RWPE2 (cell line): ENCODE data around the gene PKMYT1.

Source experiments
- ATAC-seq: fragments of 200-7000 bp; cut with Tn5 transposase; 3 replicates; pipeline ENCODE4 v1.9.1; 2021; ENCODE audit warnings: low read depth
- DNase-seq: peaks from one replicate; pipeline ENCODE4 v3.0.0-alpha.2; 2020; ENCODE audit warnings: low spot score
- H3K27ac ChIP-seq: fragments of 450-650 bp; 2 replicates; pipeline ENCODE4 v1.5.1; 2017; ENCODE audit warnings: mild to moderate bottlenecking; ENCODE audit not compliant: poor library complexity, severe bottlenecking
- H3K27me3 ChIP-seq: fragments of 250-450 bp; sonication (Bioruptor Pico); 2 replicates; pipeline ENCODE4 v1.5.1; 2021; ENCODE audit warnings: mild to moderate bottlenecking, moderate library complexity; ENCODE audit not compliant: insufficient read depth, poor library complexity, severe bottlenecking
- H3K36me3 ChIP-seq: fragments of 250-450 bp; sonication (Bioruptor Pico); 2 replicates; pipeline ENCODE4 v1.5.1; 2020; ENCODE audit warnings: low read depth, mild to moderate bottlenecking, moderate library complexity
- H3K4me1 ChIP-seq: fragments of 250-450 bp; sonication (Bioruptor Pico); 2 replicates; pipeline ENCODE4 v1.5.1; 2021; ENCODE audit warnings: mild to moderate bottlenecking, moderate library complexity; ENCODE audit not compliant: insufficient read depth, poor library complexity, severe bottlenecking
- H3K4me3 ChIP-seq: fragments of 250-450 bp; sonication (Bioruptor Pico); 2 replicates; pipeline ENCODE4 v1.5.1; 2021; ENCODE audit warnings: mild to moderate bottlenecking, moderate library complexity; ENCODE audit not compliant: severe bottlenecking
- H3K9me3 ChIP-seq: fragments of 250-450 bp; sonication (Bioruptor Pico); 2 replicates; pipeline ENCODE4 v1.5.1; 2021; ENCODE audit warnings: mild to moderate bottlenecking, moderate library complexity; ENCODE audit not compliant: severe bottlenecking
- CTCF ChIP-seq: fragments of 450-650 bp; IDR thresholded peaks from one replicate; pipeline ENCODE4 v1.5.1; 2017; ENCODE audit warnings: mild to moderate bottlenecking, moderate library complexity; ENCODE audit not compliant: poor library complexity, severe bottlenecking

Gene PKMYT1

GRCh38 chr16:3027489-3027795, 47.2 kb upstream of the PKMYT1 start:
- TF ChIP-seq CTCF, result no peak
- no peak for ATAC-seq
- Histone ChIP-seq H3K27me3 (peaks cover 24% of the 10 kb centered on the region), H3K9me3 (no peaks in the 10 kb centered on the region), H3K4me3 (no peak overlapping the region), H3K27ac (no peak overlapping the region), H3K36me3 (peaks cover 25% of the 10 kb centered on the region), H3K4me1 (peaks cover 9% of the 10 kb centered on the region)
- DNase-seq, result no peak

GRCh38 chr16:3026609-3027488, 46.6 kb upstream of the PKMYT1 start:
- Histone ChIP-seq H3K27me3 (peaks cover 20% of the 10 kb centered on the region), H3K4me1 (peaks cover 10% of the 10 kb centered on the region), H3K9me3 (no peaks in the 10 kb centered on the region), H3K27ac (no peak overlapping the region), H3K36me3 (peaks cover 31% of the 10 kb centered on the region), H3K4me3 (no peak overlapping the region)
- DNase-seq (peak; percentile 56), ATAC-seq (no peak)
- no peak for TF ChIP-seq CTCF

DNA sequence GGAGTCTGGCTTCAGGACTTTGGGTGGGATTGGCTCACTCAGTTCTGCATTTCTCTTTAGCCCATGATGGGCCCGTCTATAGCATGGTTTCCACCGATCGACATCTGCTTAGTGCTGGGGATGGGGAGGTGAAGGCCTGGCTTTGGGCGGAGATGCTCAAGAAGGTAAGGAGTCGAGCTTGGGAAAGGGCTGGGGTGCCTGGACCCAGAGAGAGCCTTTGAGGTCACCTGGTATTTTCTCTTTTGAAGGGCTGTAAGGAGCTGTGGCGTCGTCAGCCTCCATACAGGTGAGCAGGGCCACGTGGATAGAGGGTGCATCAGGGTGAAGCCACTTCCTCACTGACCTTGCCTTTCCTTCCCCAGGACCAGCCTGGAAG, 45.7 kb upstream of the PKMYT1 start:
- DNase-seq, result no peak
- peaks cover 19% of the 10 kb centered on the region for H3K27me3 ChIP-seq
- H3K4me1 ChIP-seq, result peaks cover 10% of the 10 kb centered on the region
- no peak for TF ChIP-seq CTCF
- no peak overlapping the region for H3K27ac ChIP-seq
- no peaks in the 10 kb centered on the region for H3K9me3 ChIP-seq
- no peak for ATAC-seq
- H3K4me3 ChIP-seq, result no peak overlapping the region
- H3K36me3 ChIP-seq, result peaks cover 40% of the 10 kb centered on the region

GRCh38 chr16:3025032-3026002, 45.1 kb upstream of the PKMYT1 start:
- no peak overlapping the region for H3K4me3 ChIP-seq

More at GRCh38 chr16:3025032-3026002, 45.1 kb upstream of the PKMYT1 start:
- peaks cover 43% of the 10 kb centered on the region for H3K36me3 ChIP-seq
- DNase-seq (no peak), ATAC-seq (no peak)
- no peak for TF ChIP-seq CTCF
- H3K4me1 ChIP-seq, result peaks cover 10% of the 10 kb centered on the region
- H3K9me3 ChIP-seq, result no peaks in the 10 kb centered on the region
- H3K27ac ChIP-seq, result peak overlapping the region; percentile 100
- H3K27me3 ChIP-seq, result peaks cover 19% of the 10 kb centered on the region
